ENCODE results near the gene LRRC49.
"Not testable (repeated sequence)": the region's sequence is repeated elsewhere in the genome, so short reads cannot be mapped to it uniquely, and the experiment has no call there.

Gene LRRC49

DNA sequence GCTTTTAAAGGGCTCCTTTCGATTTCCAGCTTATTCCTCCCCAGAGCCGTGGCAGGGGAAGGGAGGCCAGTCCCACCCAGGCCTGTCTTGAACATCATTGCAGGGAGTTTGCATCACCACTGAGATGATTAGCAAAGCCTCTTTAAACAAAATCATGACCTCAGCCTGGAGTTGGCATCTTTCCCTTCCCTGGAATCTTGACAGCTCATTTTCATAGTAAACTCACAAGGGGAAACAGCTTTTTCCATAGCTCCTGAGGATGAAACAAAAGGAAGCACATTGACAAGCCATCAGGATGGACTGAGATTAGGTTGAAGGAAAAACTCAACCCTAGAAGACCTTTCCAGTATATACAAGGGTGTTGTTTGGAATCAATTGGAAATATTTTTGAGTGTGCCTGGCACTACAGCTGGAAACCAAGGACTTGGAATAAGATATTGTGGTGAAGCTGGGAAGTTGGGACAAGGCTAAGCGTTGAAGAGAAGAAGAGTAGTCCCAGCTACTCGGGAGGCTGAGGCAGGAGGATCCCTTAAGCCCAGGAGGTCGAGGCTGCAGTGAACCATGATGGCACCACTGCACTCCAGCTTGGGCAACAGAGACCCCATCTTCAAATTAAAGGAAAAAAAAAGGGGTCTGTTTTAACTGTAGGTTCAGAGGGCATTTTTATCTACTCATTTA, 35.6 kb upstream of the LRRC49 start:
- ChIA-PET POLR2A (interaction anchor here (0.9 to 4.1 kb wide), 7 partner anchors 10 to 35 kb away, joined by 3 to 26 read pairs (median 3); partner anchors contain the start of genes LRRC49 and THAP10), CTCF (interaction anchor here (1.7 to 2.3 kb wide), 2 partner anchors 13 to 32 kb away, joined by 6 to 9 read pairs; no protein-coding TSS in a partner anchor)
- no peak for DNase-seq (ENCODE audit: extremely low spot score)
- TF ChIP-seq HDGF (IDR thresholded peaks at IDR 0.05; ENCODE audit: borderline replicate concordance) (no peak), FOXK2 (IDR thresholded peaks at IDR 0.05) (no peak), LEF1 (IDR thresholded peaks at IDR 0.05; ENCODE audit: borderline replicate concordance) (no peak), CTBP1 (IDR thresholded peaks at IDR 0.05; ENCODE audit: borderline replicate concordance) (no peak), BHLHE40 (IDR thresholded peaks at IDR 0.05; ENCODE audit: borderline replicate concordance) (no peak), ZNF384 (IDR thresholded peaks at IDR 0.05) (no peak), L3MBTL2 (conservative IDR thresholded peaks at IDR 0.05) (no peak), SUZ12 (IDR thresholded peaks at IDR 0.05) (no peak)

DNA sequence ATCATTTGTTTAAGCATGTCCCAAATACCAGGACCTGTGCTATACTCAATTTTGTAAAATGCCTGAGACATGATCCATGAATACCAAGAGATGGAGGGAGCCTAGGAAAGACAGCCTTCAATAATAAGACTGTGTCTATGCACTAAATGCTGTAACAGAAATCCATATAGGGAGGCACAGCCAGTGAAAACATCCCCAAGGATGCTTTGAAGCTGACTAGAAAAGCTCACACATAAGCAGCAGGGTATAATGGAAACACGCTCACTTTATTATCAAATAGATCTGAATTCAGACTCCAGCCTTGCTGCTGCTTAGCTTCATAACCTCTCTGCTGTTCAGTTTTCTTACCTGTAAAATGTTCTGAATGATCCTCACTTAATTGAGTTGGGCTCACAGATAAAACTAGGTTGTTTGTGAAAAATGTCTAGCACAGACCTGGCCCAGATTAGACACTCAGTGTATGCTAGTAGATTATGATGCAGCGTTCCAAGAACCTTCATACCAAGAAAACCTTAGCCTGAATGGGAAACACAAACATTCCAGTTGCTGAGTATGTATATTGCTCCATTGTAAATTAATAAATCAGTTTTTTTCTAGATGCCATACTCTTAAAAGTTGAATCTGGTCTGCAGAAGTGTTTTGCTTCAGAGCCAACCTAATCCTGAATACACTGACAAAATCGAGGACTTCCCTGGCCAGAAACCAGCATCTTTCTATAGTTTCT, 34.9 kb upstream of the LRRC49 start:
- POLR2A ChIA-PET: interaction anchor here (1.0 to 4.1 kb wide), 5 partner anchors 11 to 24 kb away, joined by 3 to 26 read pairs (median 9); no protein-coding TSS in a partner anchor
- no peak for DNase-seq (ENCODE audit: extremely low spot score)
- CTCF ChIA-PET: interaction anchor here (2.3 kb wide), 1 partner anchor 12 kb away, joined by 6 read pairs; no protein-coding TSS in a partner anchor
- TF ChIP-seq LEF1 (IDR thresholded peaks at IDR 0.05; ENCODE audit: borderline replicate concordance) (no peak), ZNF384 (IDR thresholded peaks at IDR 0.05) (no peak), SUZ12 (IDR thresholded peaks at IDR 0.05) (no peak), FOXA1 (IDR thresholded peaks at IDR 0.05) (no peak), TARDBP (IDR thresholded peaks at IDR 0.05) (no peak), BHLHE40 (IDR thresholded peaks at IDR 0.05; ENCODE audit: borderline replicate concordance) (no peak), NFRKB (IDR thresholded peaks at IDR 0.05) (no peak), L3MBTL2 (conservative IDR thresholded peaks at IDR 0.05) (no peak), ELF4 (IDR thresholded peaks at IDR 0.05) (no peak), CTBP1 (IDR thresholded peaks at IDR 0.05; ENCODE audit: borderline replicate concordance) (no peak), FOXM1 (IDR thresholded peaks at IDR 0.05; ENCODE audit: borderline replicate concordance) (no peak), HDGF (IDR thresholded peaks at IDR 0.05; ENCODE audit: borderline replicate concordance) (no peak), ARNT (IDR thresholded peaks at IDR 0.05) (no peak), SP1 (IDR thresholded peaks at IDR 0.05) (no peak), FOXK2 (IDR thresholded peaks at IDR 0.05) (no peak)
- TF ChIP-seq, protein P1, sequence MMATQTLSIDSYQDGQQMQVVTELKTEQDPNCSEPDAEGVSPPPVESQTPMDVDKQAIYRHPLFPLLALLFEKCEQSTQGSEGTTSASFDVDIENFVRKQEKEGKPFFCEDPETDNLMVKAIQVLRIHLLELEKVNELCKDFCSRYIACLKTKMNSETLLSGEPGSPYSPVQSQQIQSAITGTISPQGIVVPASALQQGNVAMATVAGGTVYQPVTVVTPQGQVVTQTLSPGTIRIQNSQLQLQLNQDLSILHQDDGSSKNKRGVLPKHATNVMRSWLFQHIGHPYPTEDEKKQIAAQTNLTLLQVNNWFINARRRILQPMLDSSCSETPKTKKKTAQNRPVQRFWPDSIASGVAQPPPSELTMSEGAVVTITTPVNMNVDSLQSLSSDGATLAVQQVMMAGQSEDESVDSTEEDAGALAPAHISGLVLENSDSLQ (IDR thresholded peaks at IDR 0.05): no peak

DNA sequence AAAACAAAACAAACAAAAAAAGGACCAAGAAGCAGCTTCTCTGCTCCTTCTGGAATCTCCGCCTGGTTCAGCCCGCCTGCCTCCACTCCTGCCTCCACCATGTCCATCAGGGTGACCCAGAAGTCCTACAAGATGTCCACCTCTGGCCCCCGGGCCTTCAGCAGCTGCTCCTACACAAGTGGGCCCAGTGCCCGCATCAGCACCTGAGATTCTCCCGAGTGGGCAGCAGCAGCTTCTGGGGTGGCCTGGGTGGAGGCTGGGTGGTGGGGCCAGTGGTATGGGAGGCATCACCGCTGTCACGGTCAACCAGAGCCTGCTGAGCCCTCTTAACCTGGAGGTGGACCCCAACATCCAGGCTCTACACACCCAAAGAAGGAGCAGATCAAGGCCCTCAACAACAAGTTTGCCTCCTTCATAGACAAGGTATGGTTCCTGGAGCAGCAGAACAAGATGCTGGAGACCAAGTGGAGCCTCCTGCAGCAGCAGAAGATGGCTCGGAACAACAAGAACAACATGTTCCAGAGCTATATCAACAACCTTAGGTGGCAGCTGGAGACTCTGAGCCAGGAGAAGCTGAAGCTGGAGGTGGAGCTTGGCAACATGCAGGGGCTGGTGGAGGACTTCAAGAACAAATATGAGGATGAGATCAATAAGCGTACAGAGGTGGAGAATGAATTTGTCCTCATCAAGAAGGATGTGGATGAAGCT, 33.9 kb upstream of the LRRC49 start:
- POLR2A ChIA-PET; DNase-seq (ENCODE audit: extremely low spot score): not testable (repeated sequence)
- CTCF ChIA-PET: interaction anchor here (0.6 to 1.5 kb wide), 2 partner anchors 11 to 942 kb away, joined by 3 to 8 read pairs; no protein-coding TSS in a partner anchor

DNA sequence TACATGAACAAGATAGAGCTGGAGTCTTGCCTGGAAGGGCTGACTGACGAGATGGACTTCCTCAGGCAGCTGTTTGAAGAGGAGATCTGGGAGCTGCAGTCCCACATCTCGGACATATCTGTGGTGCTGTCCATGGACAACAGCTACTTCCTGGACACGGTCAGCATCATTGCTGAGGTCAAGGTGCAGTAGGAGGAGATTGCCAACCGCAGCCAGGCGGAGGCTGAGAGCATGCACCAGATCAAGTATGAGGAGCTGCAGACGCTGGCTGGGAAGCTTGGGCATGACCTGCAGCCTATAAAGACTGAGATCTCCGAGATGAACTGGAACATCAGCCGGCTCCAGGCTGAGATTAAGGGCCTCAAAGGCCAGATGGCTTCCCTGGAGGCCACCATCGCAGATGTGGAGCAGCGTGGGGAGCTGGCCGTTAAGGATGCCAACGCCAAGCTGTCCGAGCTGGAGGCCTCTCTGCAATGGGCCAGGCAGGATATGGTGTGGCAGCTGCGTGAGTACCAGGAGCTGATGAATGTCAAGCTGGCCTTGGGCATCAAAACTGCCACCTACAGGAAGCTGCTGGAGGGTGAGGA, 33.2 kb upstream of the LRRC49 start:
- DNase-seq (ENCODE audit: extremely low spot score): no peak
- CTCF ChIA-PET: interaction anchor here (0.6 to 1.5 kb wide), 2 partner anchors 10 to 942 kb away, joined by 3 to 8 read pairs; no protein-coding TSS in a partner anchor
- POLR2A ChIA-PET: no interaction called here
- TF ChIP-seq SP1 (IDR thresholded peaks at IDR 0.05) (no peak), HDGF (IDR thresholded peaks at IDR 0.05; ENCODE audit: borderline replicate concordance) (no peak), ZNF384 (IDR thresholded peaks at IDR 0.05) (no peak), SUZ12 (IDR thresholded peaks at IDR 0.05) (no peak), L3MBTL2 (conservative IDR thresholded peaks at IDR 0.05) (no peak), ELF4 (IDR thresholded peaks at IDR 0.05) (no peak), ARNT (IDR thresholded peaks at IDR 0.05) (no peak), FOXM1 (IDR thresholded peaks at IDR 0.05; ENCODE audit: borderline replicate concordance) (no peak), FOXK2 (IDR thresholded peaks at IDR 0.05) (no peak), CTBP1 (IDR thresholded peaks at IDR 0.05; ENCODE audit: borderline replicate concordance) (no peak), FOXA1 (IDR thresholded peaks at IDR 0.05) (no peak)

DNA sequence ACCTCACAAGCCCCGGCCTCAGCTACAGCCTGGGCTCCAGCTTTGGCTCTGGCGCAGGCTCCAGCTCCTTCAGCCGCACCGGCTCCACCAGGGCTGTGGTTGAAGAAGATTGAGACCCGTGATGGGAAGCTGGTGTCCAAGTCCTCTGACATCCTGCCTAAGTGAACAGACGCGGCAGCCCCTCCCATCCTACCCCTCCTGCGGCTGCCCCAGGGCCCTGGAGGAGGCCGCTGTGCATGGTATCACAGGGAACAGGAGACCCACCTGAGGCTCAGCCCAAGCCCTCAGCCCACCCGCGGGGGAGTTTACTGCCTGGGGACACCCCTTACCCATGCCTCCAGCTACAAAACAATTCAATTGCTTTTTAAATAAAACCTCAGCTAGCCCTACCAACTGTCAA, 32.6 kb upstream of the LRRC49 start:
- TF ChIP-seq ELF4 (IDR thresholded peaks at IDR 0.05): no peak
- no peak for TF ChIP-seq FOXM1 (IDR thresholded peaks at IDR 0.05; ENCODE audit: borderline replicate concordance)
- TF ChIP-seq BHLHE40 (IDR thresholded peaks at IDR 0.05; ENCODE audit: borderline replicate concordance): no peak
- no peak for TF ChIP-seq CTBP1 (IDR thresholded peaks at IDR 0.05; ENCODE audit: borderline replicate concordance)
- TF ChIP-seq SUZ12 (IDR thresholded peaks at IDR 0.05): no peak
- no peak for TF ChIP-seq HDGF (IDR thresholded peaks at IDR 0.05; ENCODE audit: borderline replicate concordance)
- no peak for TF ChIP-seq ARNT (IDR thresholded peaks at IDR 0.05)
- TF ChIP-seq FOXA1 (IDR thresholded peaks at IDR 0.05): no peak
- TF ChIP-seq, protein P1 (IDR thresholded peaks at IDR 0.05): no peak
- TF ChIP-seq LEF1 (IDR thresholded peaks at IDR 0.05; ENCODE audit: borderline replicate concordance): no peak
- TF ChIP-seq NFRKB (IDR thresholded peaks at IDR 0.05): no peak
- no peak for TF ChIP-seq L3MBTL2 (conservative IDR thresholded peaks at IDR 0.05)
- TF ChIP-seq SP1 (IDR thresholded peaks at IDR 0.05): no peak
- no peak for TF ChIP-seq TARDBP (IDR thresholded peaks at IDR 0.05)
- TF ChIP-seq ZNF384 (IDR thresholded peaks at IDR 0.05): no peak
- TF ChIP-seq FOXK2 (IDR thresholded peaks at IDR 0.05): no peak
- CTCF ChIA-PET: interaction anchor here (1.5 kb wide), 1 partner anchor 9 kb away, joined by 8 read pairs; no protein-coding TSS in a partner anchor
- POLR2A ChIA-PET: no interaction called here
- DNase-seq (ENCODE audit: extremely low spot score): no peak
